ENCODE measurements around the gene GLMP. TPM values are rescaled to one million over a fixed set of nuclear protein-coding genes. Genes with fewer than 3 reads are reported as not detected.

Gene GLMP
- total RNA-seq, 2 donors from 2014 or later: 16.5 to 24.4 TPM

DNA sequence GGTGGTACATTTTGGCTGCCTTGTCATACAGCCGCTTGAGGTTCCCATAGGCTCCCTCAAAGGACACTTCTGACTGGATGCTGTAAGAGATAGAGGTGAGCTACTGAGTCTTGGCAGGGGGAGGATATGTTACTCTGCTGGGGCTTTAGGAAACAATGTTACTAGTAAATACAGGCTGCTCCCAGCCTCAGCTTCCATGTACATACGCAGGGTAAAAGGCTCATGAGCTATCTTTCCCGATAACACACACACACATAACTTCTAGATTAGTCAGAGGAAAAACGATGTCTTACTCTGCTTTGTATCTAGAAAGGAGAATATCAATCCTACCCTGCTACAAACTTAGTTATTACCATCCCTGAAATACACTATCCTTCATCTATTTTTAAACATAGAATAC lies 27.1 kb downstream of the GLMP start:
- Histone ChIP-seq H3K27me3 (no peaks in the 10 kb centered on the region), H3K27ac (no peak overlapping the region), H3K4me1 (no peaks in the 10 kb centered on the region), H3K36me3 (replicated peaks in 1 of 2; ENCODE audit: insufficient read depth in 1 of 2, low read depth in 2 of 2) (peaks cover 29 to 54% of the 10 kb centered on the region in 2 donors), H3K4me3 (no peak overlapping the region), H3K9me3 (no peaks in the 10 kb centered on the region)
- WGBS, 2 donors: 83 to 89% methylated on average over 4 of the region's 4 CpGs
- ATAC-seq: no peak
- TF ChIP-seq POLR2A (IDR thresholded peaks at IDR 0.05): no peak
- TF ChIP-seq, protein P1, sequence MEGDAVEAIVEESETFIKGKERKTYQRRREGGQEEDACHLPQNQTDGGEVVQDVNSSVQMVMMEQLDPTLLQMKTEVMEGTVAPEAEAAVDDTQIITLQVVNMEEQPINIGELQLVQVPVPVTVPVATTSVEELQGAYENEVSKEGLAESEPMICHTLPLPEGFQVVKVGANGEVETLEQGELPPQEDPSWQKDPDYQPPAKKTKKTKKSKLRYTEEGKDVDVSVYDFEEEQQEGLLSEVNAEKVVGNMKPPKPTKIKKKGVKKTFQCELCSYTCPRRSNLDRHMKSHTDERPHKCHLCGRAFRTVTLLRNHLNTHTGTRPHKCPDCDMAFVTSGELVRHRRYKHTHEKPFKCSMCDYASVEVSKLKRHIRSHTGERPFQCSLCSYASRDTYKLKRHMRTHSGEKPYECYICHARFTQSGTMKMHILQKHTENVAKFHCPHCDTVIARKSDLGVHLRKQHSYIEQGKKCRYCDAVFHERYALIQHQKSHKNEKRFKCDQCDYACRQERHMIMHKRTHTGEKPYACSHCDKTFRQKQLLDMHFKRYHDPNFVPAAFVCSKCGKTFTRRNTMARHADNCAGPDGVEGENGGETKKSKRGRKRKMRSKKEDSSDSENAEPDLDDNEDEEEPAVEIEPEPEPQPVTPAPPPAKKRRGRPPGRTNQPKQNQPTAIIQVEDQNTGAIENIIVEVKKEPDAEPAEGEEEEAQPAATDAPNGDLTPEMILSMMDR (IDR thresholded peaks at IDR 0.05): no peak
- no peak for DNase-seq
- intact Hi-C loops (cut with DNase I): no loop called here

DNA sequence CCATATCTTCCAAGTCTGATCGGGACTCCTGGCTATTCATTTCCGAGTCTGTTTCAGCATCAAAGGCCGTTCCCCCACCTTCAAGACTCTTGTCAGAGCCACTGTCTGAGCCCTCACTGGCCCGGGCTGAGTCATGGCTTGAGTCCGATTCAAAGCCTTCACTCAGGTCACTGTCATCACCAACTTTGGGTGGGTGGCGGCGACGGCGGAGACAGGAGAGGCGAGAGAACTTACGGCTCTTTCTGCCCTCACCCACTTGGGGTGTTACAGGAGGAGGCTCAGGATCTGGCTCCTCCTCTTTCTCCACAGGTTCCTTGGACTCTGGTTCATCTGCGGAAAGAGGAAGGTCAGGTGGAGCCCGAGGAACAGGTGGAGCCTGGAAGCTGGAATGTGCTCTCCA lies 29.4 kb downstream of the GLMP start:
- Histone ChIP-seq H3K9me3 (no peaks in the 10 kb centered on the region), H3K27me3 (no peaks in the 10 kb centered on the region), H3K36me3 (replicated peaks in 1 of 2; ENCODE audit: insufficient read depth in 1 of 2, low read depth in 2 of 2) (peaks cover 31 to 53% of the 10 kb centered on the region in 2 donors), H3K4me1 (no peaks in the 10 kb centered on the region), H3K4me3 (no peak overlapping the region), H3K27ac (no peak overlapping the region)
- ATAC-seq (no peak), DNase-seq (no peak)
- TF ChIP-seq, protein P1 (IDR thresholded peaks at IDR 0.05): no peak
- TF ChIP-seq POLR2A (IDR thresholded peaks at IDR 0.05): no peak
- intact Hi-C loops (cut with DNase I): no loop called here
- 85 to 89% methylated on average over 12 to 13 of the region's 13 CpGs for WGBS, 2 donors

DNA sequence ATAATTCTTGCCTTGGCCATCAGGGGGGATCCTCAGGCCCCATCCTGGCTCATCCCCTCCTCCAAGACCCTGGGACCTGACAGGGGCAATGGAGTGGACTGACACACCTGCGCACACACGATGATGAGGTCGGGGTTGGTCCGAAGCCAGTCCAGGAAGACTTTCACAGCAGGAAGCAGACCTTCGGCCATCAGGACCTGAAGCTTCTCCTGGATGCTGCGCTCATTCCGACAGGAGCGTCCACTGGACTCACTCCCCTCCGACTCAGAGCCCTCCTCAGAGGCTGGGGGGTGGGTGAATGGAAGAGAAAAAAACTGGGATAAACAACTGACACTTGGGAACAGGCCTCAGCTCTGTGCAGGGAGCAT lies 32.2 kb downstream of the GLMP start:
- no peak for ATAC-seq
- H3K27ac ChIP-seq: no peak overlapping the region
- no peak overlapping the region for H3K4me3 ChIP-seq
- no peak for DNase-seq
- TF ChIP-seq POLR2A (IDR thresholded peaks at IDR 0.05): no peak
- TF ChIP-seq, protein P1 (IDR thresholded peaks at IDR 0.05): no peak
- H3K27me3 ChIP-seq: no peaks in the 10 kb centered on the region
- no peaks in the 10 kb centered on the region for H3K9me3 ChIP-seq
- intact Hi-C loops (cut with DNase I): no loop called here
- no peaks in the 10 kb centered on the region for H3K4me1 ChIP-seq
- H3K36me3 ChIP-seq (replicated peaks in 1 of 2; ENCODE audit: insufficient read depth in 1 of 2, low read depth in 2 of 2): peaks cover 46 to 69% of the 10 kb centered on the region in 2 donors
- WGBS, 2 donors: 83 to 87% methylated on average over 9 of the region's 9 CpGs

DNA sequence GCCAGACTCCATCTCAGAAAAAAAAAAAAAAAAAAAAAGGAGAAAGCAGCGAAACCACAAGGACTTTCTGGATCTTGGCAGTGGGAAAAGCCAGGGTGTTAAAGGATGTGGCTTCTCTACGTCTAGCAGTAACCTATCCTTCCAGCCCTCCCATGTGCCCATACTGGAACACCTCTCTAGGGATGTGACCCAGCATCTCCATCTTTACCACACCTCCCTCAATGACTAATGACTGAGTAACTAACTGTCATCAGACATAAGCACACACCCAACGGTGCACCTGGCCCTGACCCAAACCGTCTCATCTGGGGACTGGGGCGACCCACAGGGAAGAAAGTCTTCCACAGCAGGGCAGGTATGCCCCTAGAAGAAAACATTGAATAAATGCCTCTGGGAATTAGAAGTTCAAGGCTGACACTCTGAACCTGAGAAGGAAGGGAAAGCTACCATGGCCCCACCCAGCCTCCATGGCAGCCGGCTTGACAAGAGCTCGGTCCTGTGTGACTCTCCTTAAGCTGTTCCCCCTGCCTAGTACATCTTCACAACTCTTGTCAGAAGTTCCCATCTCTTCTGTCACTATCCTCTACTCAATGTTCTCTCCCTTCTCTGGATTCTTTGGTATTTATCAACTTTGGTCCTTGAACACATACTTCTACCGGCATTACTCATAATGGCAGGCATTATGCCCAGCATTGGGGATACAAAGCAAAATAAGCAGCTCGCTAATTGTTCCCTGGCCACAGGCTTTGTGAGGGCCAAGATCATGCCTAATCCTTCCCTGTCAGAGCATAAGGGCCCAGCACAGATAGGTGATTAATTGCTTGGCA lies 32.8 kb downstream of the GLMP start:
- H3K27ac ChIP-seq: no peak overlapping the region
- no peak for ATAC-seq
- intact Hi-C loops (cut with DNase I): no loop called here
- DNase-seq: no peak
- H3K4me1 ChIP-seq: no peaks in the 10 kb centered on the region
- H3K27me3 ChIP-seq: no peaks in the 10 kb centered on the region
- H3K4me3 ChIP-seq: no peak overlapping the region
- H3K9me3 ChIP-seq: no peaks in the 10 kb centered on the region
- no peak for TF ChIP-seq POLR2A (IDR thresholded peaks at IDR 0.05)
- TF ChIP-seq, protein P1 (IDR thresholded peaks at IDR 0.05): no peak
- WGBS, 2 donors: 87 to 91% methylated on average over 9 of the region's 9 CpGs
- peaks cover 41 to 69% of the 10 kb centered on the region in 2 donors for H3K36me3 ChIP-seq (replicated peaks in 1 of 2; ENCODE audit: insufficient read depth in 1 of 2, low read depth in 2 of 2)

DNA sequence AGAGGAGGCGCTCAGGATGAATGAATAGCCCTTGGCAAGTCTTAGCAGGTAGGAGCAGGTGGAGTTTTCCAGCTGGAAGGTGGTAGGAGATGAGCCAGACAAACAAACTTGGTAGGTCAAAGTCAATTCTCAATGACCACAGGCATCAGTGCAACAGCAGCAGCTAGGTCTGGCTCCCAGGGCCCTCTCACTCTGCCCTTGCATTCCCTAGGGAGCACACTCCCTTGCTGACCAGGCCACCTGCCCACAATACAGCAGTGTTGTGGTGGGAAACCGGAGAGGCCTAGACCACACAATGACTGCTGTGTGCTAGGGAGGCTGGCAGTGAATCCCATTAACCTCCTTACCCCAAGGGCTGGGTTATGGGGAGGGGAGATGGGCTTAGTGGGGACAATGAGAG lies 34.6 kb downstream of the GLMP start:
- Histone ChIP-seq H3K27me3 (no peaks in the 10 kb centered on the region), H3K9me3 (no peaks in the 10 kb centered on the region), H3K4me3 (no peak overlapping the region), H3K36me3 (replicated peaks in 1 of 2; ENCODE audit: insufficient read depth in 1 of 2, low read depth in 2 of 2) (peaks cover 27 to 55% of the 10 kb centered on the region in 2 donors), H3K4me1 (no peaks in the 10 kb centered on the region), H3K27ac (no peak overlapping the region)
- DNase-seq (no peak), ATAC-seq (no peak)
- WGBS, 2 donors: 95 to 100% methylated on average over 2 of the region's 2 CpGs
- intact Hi-C loops (cut with DNase I): no loop called here
- no peak for TF ChIP-seq POLR2A (IDR thresholded peaks at IDR 0.05)
- TF ChIP-seq, protein P1 (IDR thresholded peaks at IDR 0.05): no peak
